D721Med (cell line): ENCODE measurements around the gene HTR6.

Experiments used
- DNase-seq: peaks from one replicate; pipeline ENCODE4 v3.0.0; 2011; ENCODE audit warnings: low spot score; ENCODE audit not compliant: insufficient read length
- FAIRE-seq: peaks from 2 replicates; lab custom pipeline; 2011; peaks lifted over from hg19 to GRCh38; lab: Jason Lieb, UNC
- CTCF ChIP-seq: IDR thresholded peaks from 2 replicates; pipeline ENCODE4 v1.5.1; 2012; ENCODE audit warnings: mild to moderate bottlenecking, control low read depth; ENCODE audit not compliant: insufficient read depth; ENCODE audit errors: missing control alignments

Gene HTR6

GRCh38 chr1:19708567-19709110 is 44.0 kb downstream of the HTR6 start:
- TF ChIP-seq CTCF, result no peak
- DNase-seq, result no peak
- FAIRE-seq, result no peak

GRCh38 chr1:19709260-19709793 is 44.7 kb downstream of the HTR6 start:
- TF ChIP-seq CTCF, result no peak

GRCh38 chr1:19710825-19711611 is 46.3 kb downstream of the HTR6 start:
- DNase-seq, result no peak
- no peak for FAIRE-seq
- TF ChIP-seq CTCF, result no peak

More at GRCh38 chr1:19709260-19709793, 44.7 kb downstream of the HTR6 start:
- DNase-seq, result no peak
- FAIRE-seq, result no peak

- no peak for DNase-seq
- FAIRE-seq, result no peak
- TF ChIP-seq CTCF, result no peak
Observed at GRCh38 chr1:19712928-19713327, 48.3 kb downstream of the HTR6 start.

- FAIRE-seq (no peak), DNase-seq (peak; percentile 46)
- peak; percentile 94 for TF ChIP-seq CTCF
Observed at GRCh38 chr1:19715334-19716203, 50.9 kb downstream of the HTR6 start.

GRCh38 chr1:19717467-19717866 is 52.8 kb downstream of the HTR6 start:
- no peak for FAIRE-seq
- TF ChIP-seq CTCF, result no peak
- no peak for DNase-seq
